ENCODE results near the gene KDM7A.

GRCh38 chr7:140050100-140050499, 126.7 kb downstream of the KDM7A start:
- TF ChIP-seq CTCF (IDR thresholded peaks at IDR 0.05): no peak
- no peak for TF ChIP-seq EP300 (IDR thresholded peaks at IDR 0.05)

All from tibial nerve (tissue), 4 donors.